ENCODE data around the gene NFIC.

GRCh38 chr19:3455393-3455955 lies 89.1 kb downstream of the NFIC start:
- no peak for TF ChIP-seq POLR2AphosphoS5 (IDR thresholded peaks at IDR 0.05; ENCODE audit: low read depth, low read length)
- no peak for TF ChIP-seq POLR2A (IDR thresholded peaks at IDR 0.05; ENCODE audit: low read depth, low read length)
- TF ChIP-seq SPI1 (IDR thresholded peaks at IDR 0.05; ENCODE audit: low read depth, low read length), result no peak
- no peak for TF ChIP-seq TAF1 (IDR thresholded peaks at IDR 0.05; ENCODE audit: low read depth, low read length)
- no peak for TF ChIP-seq PAX5 (IDR thresholded peaks at IDR 0.05; ENCODE audit: insufficient read depth, low read length, severe bottlenecking)

All from GM12891 (cell line).